GM12878 (cell line): Measurements from ENCODE around the gene BBS9. TPM values are rescaled to one million over a fixed set of nuclear protein-coding genes. Genes with fewer than 3 reads are reported as not detected.

Experiments
- ATAC-seq: fragments of 200-7000 bp; cut with Tn5 transposase; 3 replicates; pipeline ENCODE4 v1.9.1; 2020; ENCODE audit warnings: mild to moderate bottlenecking, moderate library complexity
- BruUV-seq: library from RNA; stranded (reverse); fragments of 400-500 nt; replicated peaks from 2 replicates; lab custom pipeline; 2021; lab: Mats Ljungman, UMichigan
- CTCF ChIA-PET: fragments of 300-600 bp; sonication (Branson Sonifier 250); formaldehyde crosslinking; extraction: SDS; loops from one replicate; lab custom pipeline; 2021; ENCODE audit warnings: inconsistent platforms; lab: Yijun Ruan, JAX
- POLR2A ChIA-PET: fragments of 350-600 bp; formaldehyde crosslinking; extraction: SDS; loops from one replicate; lab custom pipeline; 2021; ENCODE audit warnings: inconsistent platforms; lab: Charles Lee
- RAD21 ChIA-PET: fragments of 300-600 bp; sonication (Branson Sonifier 250); formaldehyde crosslinking; loops from one replicate; lab custom pipeline; 2023; ENCODE audit warnings: antibody characterized with exemption; ENCODE audit not compliant: unreplicated experiment; lab: Charles Lee
- SMC1A ChIA-PET: fragments of 300-600 bp; sonication (Branson Sonifier 250); formaldehyde crosslinking; loops from one replicate; lab custom pipeline; 2023; ENCODE audit not compliant: unreplicated experiment, uncharacterized antibody; lab: Charles Lee
- DNase-seq: peaks from one replicate; pipeline ENCODE4 v3.0.0-alpha.2; 2011; ENCODE audit warnings: low read depth, low spot score
- FAIRE-seq: peaks from 3 replicates; lab custom pipeline; 2011; peaks lifted over from hg19 to GRCh38; lab: Jason Lieb, UNC
- H2AFZ ChIP-seq: 2 replicates; pipeline ENCODE4 v1.6.0; 2011; ENCODE audit warnings: low read depth, low read length, control low read depth; ENCODE audit not compliant: control insufficient read depth
- H3K27ac ChIP-seq: 2 replicates; pipeline ENCODE4 v1.5.1; 2011; ENCODE audit warnings: control low read depth; ENCODE audit not compliant: control insufficient read depth, insufficient read depth
- H3K27me3 ChIP-seq, 2 experiments: replicated peaks in 1 of 2; 2 replicates each; pipeline versions ENCODE4 v1.6.0 to v1.6.1; 2011; ENCODE audit warnings: low read length in 1 of 2; ENCODE audit not compliant: control insufficient read depth in 2 of 2, insufficient read depth in 2 of 2
- H3K36me3 ChIP-seq, 2 experiments: 2 replicates each; pipeline ENCODE4 v1.5.1; 2011; ENCODE audit warnings: low read length in 1 of 2; ENCODE audit not compliant: control insufficient read depth in 2 of 2, insufficient read depth in 2 of 2
- H3K4me1 ChIP-seq: 2 replicates; pipeline ENCODE4 v1.6.1; 2011; ENCODE audit warnings: mild to moderate bottlenecking, low read length, moderate library complexity, mixed read lengths; ENCODE audit not compliant: control insufficient read depth, insufficient read depth
- H3K4me2 ChIP-seq: 2 replicates; pipeline ENCODE4 v1.6.0; 2011; ENCODE audit warnings: control low read depth; ENCODE audit not compliant: control insufficient read depth, insufficient read depth
- H3K4me3 ChIP-seq: fragments of 200-600 bp; sonication (generic); 2 replicates; pipeline ENCODE4 v1.5.1; 2016
- H3K79me2 ChIP-seq: 2 replicates; pipeline ENCODE4 v1.6.0; 2011; ENCODE audit warnings: low read length; ENCODE audit not compliant: control insufficient read depth, insufficient read depth
- H3K9ac ChIP-seq: 2 replicates; pipeline ENCODE4 v1.8.0; 2011; ENCODE audit warnings: low read length, control low read depth, mixed read lengths; ENCODE audit not compliant: control insufficient read depth, insufficient read depth
- H3K9me3 ChIP-seq: replicated peaks from 3 replicates; pipeline ENCODE4 v1.5.1; 2011; ENCODE audit warnings: mild to moderate bottlenecking, low read length; ENCODE audit not compliant: control insufficient read depth, insufficient read depth
- H4K20me1 ChIP-seq: 2 replicates; pipeline ENCODE4 v1.6.0; 2011; ENCODE audit not compliant: control insufficient read depth, insufficient read depth
- BHLHE40 ChIP-seq, 2 experiments: fragments of 450-650 bp in 1 of 2; IDR thresholded peaks; 2 replicates each; pipeline ENCODE4 v1.6.1; 2011 to 2017; ENCODE audit warnings: low read depth in 2 of 2, borderline replicate concordance in 1 of 2, improper control_type of control experiment in 1 of 2, low read length in 1 of 2, mild to moderate bottlenecking in 1 of 2
- NFYA ChIP-seq: IDR thresholded peaks from 2 replicates; pipeline ENCODE4 v1.6.1; 2011; ENCODE audit warnings: low read depth, mild to moderate bottlenecking, low read length, improper control_type of control experiment, borderline replicate concordance
- PAX8 ChIP-seq: fragments of 450-650 bp; IDR thresholded peaks from 2 replicates; pipeline ENCODE4 v1.6.1; 2017; ENCODE audit warnings: mild to moderate bottlenecking, moderate library complexity
- TARDBP ChIP-seq: IDR thresholded peaks from 2 replicates; pipeline ENCODE4 v1.6.1; 2016; ENCODE audit warnings: borderline replicate concordance
- WGBS: methylation state at CpG from one replicate; pipeline ENCODE4 v1.1.6; 2016; ENCODE audit warnings: low lambda C conversion rate; ENCODE audit not compliant: insufficient replicate concordance, insufficient coverage; ENCODE audit errors: missing lambda C conversion rate; 5-methylcytosine and 5-hydroxymethylcytosine counted together
- in situ Hi-C: fragments of 300-500 bp; cut with MboI; formaldehyde crosslinking; loops from 9 replicates; pipeline ENCODE4 v1.14.3; 2018; ENCODE audit warnings: mixed read lengths
- intact Hi-C: fragments of 100-400 bp; cut with micrococcal nuclease; formaldehyde crosslinking; loops from one replicate; pipeline ENCODE4 v1.14.2; 2022; ENCODE audit not compliant: unreplicated experiment
- polyA plus RNA-seq, 11 experiments: library from polyadenylated mRNA; depleted of rRNA in 4 of 11; unstranded in 6 of 11; stranded (reverse) in 5 of 11; fragments of >200 nt; fragmentation: Nextera tagmentation in 4 of 11; fragmentation: Illumina TruSeq in 1 of 11; extraction: Ambion mirVana in 4 of 11; extraction: Trizol in 1 of 11; gene quantifications; 1 replicate in 1 of 11; 2 replicates in 10 of 11; pipeline versions ENCODE4 v1.2.1 to v1.2.3, GENCODE V29; 2011 to 2016; ENCODE audit warnings: inconsistent platforms in 2 of 11, missing spikeins in 2 of 11, low read depth in 1 of 11
- total RNA-seq, 4 experiments: library from RNA; depleted of rRNA in 3 of 4; stranded (reverse); fragments of >200 nt in 3 of 4; fragmentation: Illumina TruSeq in 1 of 4; extraction: Trizol in 1 of 4; gene quantifications; 2 replicates each; pipeline versions ENCODE4 v1.2.1 to v1.2.3, GENCODE V29; 2013 to 2021
- TF ChIP-seq, protein P1 (sequence below), 3 experiments: IDR thresholded peaks in 2 of 3; conservative IDR thresholded peaks in 1 of 3; 2 replicates each; pipeline ENCODE4 v1.5.1; 2011; ENCODE audit warnings: low read depth in 3 of 3, low read length in 3 of 3, mild to moderate bottlenecking in 3 of 3, control low read depth in 2 of 3, moderate library complexity in 2 of 3, inconsistent platforms in 1 of 3, mixed read lengths in 1 of 3; ENCODE audit not compliant: control insufficient read depth in 2 of 3, insufficient read depth in 1 of 3; ENCODE audit errors: extremely low read depth in 1 of 3

The BBS9 gene
- total and polyA plus RNA-seq, 10 of the 15 experiments (the other 5 are each of a cell fraction or from before 2014, with no cell fraction given): 1.2 to 5.6 (median 2.3) TPM

DNA sequence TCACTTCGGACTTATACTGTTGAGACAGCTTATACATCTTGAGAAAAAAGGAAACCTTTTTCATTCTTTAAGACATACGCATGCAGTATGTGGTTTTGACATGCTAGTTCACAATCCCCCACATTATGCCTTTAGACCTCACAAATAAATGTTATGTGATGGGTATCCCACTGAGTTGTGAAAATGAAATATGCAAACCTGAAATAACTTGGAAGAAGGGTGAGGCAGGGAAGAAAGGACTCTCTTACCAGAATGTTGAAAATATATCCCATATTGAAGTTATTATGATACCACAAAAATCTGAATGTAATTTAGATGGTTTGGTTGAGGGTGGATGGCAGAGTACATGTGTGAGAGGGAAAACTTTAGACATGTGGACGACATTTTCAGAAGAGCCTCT lies 379.8 kb downstream of the BBS9 start:
- in situ Hi-C loops: no loop called here
- ATAC-seq (no peak), FAIRE-seq (no peak), DNase-seq (no peak)
- Histone ChIP-seq H2AFZ (no peak overlapping the region), H3K4me1 (no peaks in the 10 kb centered on the region), H3K4me3 (no peak overlapping the region), H3K9ac (no peak overlapping the region), H3K79me2 (no peaks in the 10 kb centered on the region), H3K4me2 (no peak overlapping the region), H4K20me1 (no peaks in the 10 kb centered on the region), H3K36me3 (no peaks in the 10 kb centered on the region), H3K27me3 (no peaks in the 10 kb centered on the region), H3K9me3 (no peaks in the 10 kb centered on the region), H3K27ac (no peak overlapping the region)
- WGBS: 60% methylated on average over 3 of the region's 3 CpGs
- CTCF ChIA-PET: no interaction called here
- POLR2A ChIA-PET: no interaction called here
- TF ChIP-seq TARDBP: no peak
- TF ChIP-seq BHLHE40 (IDR thresholded peaks at IDR 0.05; ENCODE audit: borderline replicate concordance in 1 of 2, low read depth in 2 of 2, low read length in 1 of 2): no peak
- TF ChIP-seq NFYA: no peak
- TF ChIP-seq, protein P1, sequence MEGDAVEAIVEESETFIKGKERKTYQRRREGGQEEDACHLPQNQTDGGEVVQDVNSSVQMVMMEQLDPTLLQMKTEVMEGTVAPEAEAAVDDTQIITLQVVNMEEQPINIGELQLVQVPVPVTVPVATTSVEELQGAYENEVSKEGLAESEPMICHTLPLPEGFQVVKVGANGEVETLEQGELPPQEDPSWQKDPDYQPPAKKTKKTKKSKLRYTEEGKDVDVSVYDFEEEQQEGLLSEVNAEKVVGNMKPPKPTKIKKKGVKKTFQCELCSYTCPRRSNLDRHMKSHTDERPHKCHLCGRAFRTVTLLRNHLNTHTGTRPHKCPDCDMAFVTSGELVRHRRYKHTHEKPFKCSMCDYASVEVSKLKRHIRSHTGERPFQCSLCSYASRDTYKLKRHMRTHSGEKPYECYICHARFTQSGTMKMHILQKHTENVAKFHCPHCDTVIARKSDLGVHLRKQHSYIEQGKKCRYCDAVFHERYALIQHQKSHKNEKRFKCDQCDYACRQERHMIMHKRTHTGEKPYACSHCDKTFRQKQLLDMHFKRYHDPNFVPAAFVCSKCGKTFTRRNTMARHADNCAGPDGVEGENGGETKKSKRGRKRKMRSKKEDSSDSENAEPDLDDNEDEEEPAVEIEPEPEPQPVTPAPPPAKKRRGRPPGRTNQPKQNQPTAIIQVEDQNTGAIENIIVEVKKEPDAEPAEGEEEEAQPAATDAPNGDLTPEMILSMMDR (IDR thresholded peaks at IDR 0.05 in 2 of 3, conservative IDR thresholded peaks at IDR 0.05 in 1 of 3; ENCODE audit: control insufficient read depth in 2 of 3, extremely low read depth in 1 of 3, insufficient read depth in 1 of 3, low read depth in 3 of 3, low read length in 3 of 3): no peak
- no peak for TF ChIP-seq PAX8
- SMC1A ChIA-PET: no interaction called here
- no TSS peak for BruUV-seq
- intact Hi-C loops: no loop called here
- RAD21 ChIA-PET: no interaction called here
